HTERT RPE-1 (cell line): ENCODE measurements around the gene RPGRIP1L.

ENCODE experiments used
- in situ Hi-C: fragments of 300-500 bp; cut with MboI; formaldehyde crosslinking; loops from 4 replicates; pipeline ENCODE4 v1.14.3; 2020; ENCODE audit warnings: low sequenced_read_pairs

Gene RPGRIP1L

DNA sequence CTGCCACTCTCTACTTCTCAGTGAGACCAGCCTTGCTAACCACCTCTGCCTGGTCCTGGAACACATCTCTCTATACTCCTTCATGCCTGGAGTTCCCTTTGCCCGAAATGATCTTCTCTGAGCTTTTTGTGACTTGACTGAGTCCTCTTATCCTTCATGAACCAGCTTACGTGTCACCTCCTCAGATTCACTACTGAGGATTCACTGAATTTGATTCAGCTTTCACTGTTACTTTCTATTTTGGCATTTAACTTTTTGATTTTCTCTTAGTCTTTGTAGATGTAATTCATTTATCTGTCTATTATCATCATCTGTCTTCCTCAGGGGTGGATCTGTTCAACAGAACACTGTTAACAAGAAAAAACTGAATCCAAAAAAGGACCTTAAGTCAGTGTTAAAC is 95.6 kb downstream of the RPGRIP1L start:
- in situ Hi-C loops = no loop called here

DNA sequence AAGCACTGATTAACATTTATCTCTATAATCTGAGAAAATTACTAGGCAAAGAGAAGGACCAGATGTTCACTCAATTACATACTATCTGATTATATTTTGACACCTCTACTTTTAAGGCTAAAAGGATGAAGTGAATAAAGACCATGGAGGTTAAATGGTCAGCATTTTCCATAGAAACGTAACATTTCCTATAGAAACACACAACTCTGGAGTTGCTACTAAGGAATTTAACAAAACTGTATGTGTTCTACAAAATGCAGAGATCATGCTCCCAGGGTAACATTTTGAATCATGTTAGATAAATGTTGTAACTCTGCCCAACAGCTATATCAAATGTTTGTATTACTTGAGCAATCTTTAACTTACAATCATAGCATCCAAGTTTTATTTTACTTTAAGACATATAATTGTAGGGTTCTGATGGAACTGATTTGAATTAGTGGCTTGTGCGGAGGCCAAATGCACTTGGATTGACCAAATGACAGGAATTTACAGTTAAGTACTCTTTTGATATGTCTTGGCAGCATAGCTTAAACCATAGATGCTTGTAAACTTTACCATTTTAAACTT is 97.7 kb downstream of the RPGRIP1L start:
- in situ Hi-C loops = no loop called here

DNA sequence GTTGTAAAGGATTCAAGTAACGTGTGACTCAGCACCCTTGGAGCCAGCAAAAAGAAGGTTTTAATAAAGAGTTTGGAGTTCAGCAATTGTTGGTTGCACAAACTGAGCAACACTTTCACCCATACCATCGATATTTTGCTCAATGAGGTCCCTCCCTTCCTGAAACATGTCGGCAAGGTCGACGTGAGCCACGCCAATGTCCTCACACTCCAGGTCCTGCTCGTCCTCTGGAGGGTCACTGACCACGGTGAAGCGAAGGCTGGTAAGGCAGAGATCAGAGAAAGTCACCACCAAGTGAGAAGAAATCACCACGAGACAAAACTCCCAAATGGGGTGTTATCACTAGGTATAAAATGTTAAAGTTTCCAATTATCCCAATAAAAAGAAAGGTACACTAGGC is 98.3 kb downstream of the RPGRIP1L start:
- in situ Hi-C loops = no loop called here

DNA sequence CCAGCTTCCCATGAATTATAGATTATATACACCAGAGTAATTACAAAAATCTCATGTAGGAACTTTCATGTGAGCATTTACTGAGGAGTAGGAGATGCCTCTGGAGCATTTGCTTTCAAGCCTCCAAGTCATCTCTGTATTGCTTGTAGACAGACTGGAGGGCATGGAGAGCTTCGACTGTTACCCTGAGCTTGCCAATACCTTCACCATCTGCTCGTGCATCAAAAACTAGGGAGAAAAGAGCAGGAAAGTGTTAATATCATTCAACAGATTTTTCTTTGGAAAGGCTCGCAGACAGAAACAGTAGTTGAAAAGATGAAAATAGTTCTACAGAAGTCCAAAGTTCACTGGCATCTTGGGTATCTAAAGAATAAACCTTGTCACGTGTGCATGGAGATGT is 101.7 kb downstream of the RPGRIP1L start:
- in situ Hi-C loops = no loop called here

DNA sequence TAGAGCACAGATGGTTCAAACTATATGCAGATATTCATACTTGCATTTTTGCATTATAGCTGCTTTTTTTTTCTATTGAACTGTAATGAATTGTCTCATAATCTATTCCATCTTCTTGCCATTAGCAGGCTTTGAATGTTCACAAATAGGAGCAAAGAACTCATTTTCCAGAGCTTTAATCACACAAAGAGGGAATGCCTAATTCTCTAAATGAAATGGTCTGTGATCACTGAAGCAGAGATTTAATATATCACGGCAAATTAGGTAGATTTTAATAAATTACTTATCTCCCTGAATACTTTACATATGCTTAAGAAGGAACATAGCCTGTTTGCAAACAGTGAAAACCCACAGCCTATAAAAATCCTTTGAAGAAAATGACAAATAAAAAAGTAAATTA is 103.0 kb downstream of the RPGRIP1L start:
- in situ Hi-C loops = no loop called here

DNA sequence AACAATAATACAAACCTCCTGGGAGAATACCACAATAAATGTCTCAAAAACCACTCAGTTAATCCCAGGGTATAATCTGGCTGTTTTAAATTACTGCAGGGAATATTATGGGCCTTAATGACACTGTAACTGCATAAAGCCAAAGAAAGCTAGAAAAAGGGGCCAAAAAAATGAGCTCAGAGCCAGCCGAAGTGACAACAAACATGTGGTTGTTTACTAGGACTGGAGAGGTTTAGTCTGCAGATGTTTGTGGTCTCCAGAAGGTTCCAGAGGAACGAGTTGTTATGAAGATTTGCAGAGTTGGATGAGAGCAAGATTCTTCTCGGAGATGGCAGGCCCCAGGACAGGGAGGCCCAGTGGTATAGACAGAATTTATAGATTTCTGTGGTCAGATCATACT is 103.5 kb downstream of the RPGRIP1L start:
- in situ Hi-C loops = no loop called here

DNA sequence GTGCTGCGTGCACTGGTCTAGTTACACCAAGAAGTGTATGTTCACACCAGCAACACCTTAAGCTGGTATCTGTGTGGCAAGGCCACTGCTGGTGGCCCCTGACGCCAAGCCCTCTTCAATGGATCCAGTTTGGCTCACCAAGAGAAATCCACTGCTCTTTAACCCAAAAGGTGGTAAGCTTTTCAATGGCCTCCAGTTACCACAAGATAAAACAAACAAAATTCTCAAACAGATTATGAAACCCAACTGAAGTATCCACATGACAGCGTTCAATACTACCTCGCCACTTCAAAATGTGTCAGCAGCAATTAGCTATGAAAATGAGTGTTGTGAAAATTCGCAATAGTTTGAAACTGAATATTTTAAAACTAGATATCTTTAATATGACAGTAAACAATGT is 104.1 kb downstream of the RPGRIP1L start:
- in situ Hi-C loops = no loop called here

DNA sequence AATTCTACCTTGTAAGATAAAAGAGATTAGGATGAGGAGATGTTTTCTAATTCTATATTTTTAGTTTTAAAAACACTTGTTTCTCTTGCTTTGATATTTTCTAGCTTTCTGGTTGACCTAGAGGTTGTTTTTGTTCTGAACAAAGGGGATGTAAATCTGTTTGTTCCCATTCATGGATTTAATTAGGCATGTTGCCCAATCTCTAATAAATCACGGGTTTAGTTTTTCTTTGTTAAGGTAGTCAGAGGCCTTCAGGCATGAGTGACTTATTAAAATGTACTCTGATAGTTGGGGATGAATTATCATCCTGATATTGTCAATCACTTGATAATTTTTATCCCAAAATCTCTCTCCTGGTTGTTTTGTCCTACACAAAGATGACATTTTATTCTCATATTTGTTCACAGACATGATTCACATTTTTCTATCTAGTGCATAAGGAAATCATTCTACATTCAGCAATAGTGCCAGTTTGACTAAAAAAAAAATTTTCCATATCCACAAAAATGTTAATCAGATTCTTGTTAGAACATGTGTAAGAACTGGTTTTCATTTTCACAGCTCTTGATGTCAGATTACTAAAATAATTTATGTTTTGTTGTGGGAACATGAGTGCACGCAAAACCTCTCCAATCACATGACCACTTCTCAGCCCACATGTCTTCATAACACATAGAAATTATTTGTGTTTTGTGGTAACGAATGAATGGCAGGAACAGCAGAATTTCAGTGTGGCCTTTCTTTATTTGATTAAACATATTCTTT is 105.0 kb downstream of the RPGRIP1L start:
- in situ Hi-C loops = no loop called here

DNA sequence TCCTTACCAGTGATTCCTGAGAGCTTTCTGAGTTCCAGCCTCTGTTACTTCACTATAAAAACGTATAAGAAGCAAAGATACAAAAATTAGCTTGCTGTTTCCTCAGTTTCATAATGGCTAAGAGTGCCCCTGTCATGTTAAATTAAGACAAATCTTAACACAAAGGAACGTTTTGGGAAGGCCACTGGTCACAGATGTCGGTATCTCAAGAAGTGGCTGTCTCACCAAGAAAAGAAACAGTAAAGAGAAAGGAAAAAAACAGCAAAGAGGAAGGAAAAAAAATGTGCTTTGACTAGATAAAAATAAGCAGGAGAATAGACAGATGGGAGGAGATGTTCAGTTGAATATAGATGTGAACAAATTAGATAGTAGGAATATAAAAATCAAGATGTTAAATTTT is 105.9 kb downstream of the RPGRIP1L start:
- in situ Hi-C loops = no loop called here

DNA sequence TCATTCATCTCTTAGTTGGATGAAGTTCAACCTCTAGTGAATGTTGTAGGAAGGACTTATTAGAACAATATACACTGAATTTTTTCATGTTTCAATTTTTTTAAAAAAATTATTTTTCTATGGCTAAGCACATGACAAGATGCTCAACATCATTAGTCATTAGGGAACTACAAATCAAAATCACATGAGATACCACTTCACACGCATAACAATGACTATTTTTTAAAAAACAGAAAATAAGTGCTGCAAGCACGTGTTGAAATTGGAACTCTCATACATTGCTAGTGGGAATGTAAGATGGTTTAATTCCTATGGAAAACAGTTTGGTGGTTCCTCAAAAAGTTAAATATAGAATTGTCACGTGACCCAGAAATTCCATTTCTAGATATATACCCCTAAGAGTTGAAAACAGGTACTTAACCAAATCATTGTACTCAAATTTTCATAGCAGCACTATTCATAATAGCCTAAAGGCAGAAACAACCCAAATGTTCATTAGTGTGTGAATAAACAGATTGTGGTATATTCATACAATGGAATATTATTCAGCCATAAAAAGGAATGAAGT is 115.5 kb downstream of the RPGRIP1L start:
- in situ Hi-C loops = no loop called here

DNA sequence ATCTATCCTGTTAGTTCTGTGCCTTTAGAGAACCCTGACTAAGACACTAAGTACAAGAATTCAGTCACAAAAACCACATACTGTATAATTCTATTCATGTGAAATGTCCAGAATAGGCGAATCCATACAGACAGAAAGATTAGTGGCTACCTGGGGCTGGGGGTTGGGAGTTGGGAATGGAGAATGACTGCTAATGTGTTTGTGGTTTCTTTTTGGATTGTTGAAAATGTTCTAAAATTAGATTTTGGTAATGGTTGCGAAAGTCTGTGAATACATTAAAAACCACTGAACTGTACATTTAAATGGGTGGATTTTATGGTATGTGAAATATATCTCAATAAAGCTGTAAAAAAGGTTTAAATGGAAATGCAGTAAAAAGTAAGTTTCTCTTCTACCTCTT is 120.3 kb downstream of the RPGRIP1L start:
- in situ Hi-C loops = no loop called here

DNA sequence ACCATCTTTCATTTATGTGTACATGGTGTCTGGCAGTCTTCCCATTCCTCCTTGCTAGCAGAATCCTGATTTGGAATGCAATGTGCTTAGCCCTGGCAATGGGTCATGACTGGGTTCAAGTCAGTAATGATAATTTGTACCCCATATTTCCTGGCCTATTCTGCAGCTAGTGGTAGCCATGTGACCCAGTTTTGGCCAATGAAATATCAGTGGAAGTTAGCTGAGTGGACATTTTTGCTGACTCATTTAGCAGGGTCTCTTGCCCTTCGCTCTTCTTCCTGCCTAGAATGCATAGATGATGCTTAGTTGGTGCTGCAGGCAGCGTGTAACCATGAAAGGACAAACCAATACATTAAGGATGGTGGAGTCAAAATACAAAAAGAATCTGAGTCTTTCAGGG is 121.9 kb downstream of the RPGRIP1L start:
- in situ Hi-C loops = no loop called here

DNA sequence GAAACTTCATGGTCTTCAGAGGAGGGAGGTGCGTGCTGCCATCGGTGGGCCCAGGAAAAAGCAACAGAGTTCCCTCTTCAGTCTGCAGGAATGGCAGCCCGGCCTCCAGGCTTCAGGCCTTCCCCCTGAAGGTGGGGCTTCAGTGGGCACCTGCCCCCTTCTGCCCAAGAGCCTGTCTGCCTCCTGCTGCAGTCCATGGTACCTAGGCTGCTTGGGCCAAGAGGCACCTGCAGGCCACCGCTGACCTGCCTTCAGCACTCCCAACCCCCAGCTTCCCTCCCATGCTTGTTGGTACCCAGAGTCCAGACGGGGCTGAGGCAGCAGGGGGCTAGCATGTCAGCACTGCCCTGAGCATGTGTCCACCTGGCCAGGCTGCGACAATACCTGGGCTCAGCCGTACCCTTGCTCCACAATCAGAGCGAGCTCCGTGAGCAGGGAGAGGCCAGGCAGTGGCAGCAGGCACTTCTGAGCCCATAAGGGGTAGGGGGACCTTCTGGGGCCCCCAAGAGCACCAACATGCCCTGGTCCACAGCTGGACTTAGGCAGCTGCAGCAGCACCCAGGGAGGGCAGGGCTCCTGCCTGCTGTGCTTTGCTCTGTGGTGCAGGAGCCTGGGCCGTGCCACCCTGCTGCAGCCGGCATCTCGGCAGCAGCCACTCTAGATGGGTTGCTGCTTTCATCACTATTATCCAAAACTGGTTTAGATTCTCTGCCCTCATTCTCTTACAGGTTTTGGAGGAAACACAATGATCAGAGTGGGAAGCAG is 123.4 kb downstream of the RPGRIP1L start:
- in situ Hi-C loops = no loop called here

DNA sequence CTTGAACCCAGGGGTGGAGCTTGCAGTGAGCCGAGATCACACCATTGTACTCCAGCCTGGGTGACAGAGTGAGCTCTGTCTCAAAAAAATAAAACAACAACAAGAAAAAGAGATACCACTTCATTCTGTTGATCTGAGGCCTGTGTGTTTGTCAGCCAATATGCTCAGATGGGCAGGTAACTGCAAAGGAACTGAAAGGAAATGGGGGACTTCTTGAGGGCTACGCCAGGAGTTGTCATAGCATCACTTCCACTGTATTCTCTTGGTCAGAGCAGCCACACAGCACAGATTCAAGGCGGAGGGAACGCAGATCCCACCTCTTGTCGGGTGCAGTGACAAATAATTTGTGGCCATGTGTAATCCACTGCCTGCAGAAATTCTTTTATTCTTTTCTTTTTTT is 126.8 kb downstream of the RPGRIP1L start:
- in situ Hi-C loops = no loop called here

DNA sequence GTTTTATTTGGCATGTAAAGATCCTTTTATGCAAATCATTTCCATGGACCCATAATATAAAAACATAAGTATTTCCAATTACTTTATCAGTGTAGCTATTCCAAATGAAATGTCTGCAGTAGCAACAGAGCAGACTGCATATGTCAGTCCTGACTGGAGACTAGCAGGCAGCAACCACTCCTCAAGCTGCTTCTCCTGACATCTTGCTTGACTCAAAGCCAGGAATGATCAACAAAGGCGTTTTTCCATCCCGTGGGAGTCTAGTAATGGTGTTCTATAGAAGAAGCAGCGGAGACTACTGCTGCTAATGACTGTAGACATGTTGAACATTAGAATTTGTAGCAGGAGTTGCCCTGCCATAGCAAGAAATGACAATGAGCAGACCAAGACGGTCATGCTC is 127.4 kb downstream of the RPGRIP1L start:
- in situ Hi-C loops = no loop called here

DNA sequence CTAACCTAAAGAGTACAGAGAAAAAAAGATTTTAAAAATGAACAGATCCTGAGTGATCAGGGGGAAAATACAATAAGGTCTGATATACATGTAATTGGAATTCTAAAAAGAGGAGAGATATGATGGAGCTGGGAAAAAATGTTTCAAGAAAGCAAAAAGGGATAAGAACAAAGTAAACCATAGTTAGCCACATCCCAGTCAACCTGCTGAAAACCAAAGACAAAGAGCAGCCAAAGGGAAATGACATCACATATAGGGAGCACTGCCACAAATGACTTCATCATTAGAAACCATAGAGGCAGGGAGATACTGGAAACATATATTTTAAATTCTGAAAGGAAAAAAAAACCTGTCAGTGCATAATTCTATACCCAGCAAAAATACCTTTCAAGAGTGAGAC is 131.9 kb downstream of the RPGRIP1L start:
- in situ Hi-C loops = no loop called here

DNA sequence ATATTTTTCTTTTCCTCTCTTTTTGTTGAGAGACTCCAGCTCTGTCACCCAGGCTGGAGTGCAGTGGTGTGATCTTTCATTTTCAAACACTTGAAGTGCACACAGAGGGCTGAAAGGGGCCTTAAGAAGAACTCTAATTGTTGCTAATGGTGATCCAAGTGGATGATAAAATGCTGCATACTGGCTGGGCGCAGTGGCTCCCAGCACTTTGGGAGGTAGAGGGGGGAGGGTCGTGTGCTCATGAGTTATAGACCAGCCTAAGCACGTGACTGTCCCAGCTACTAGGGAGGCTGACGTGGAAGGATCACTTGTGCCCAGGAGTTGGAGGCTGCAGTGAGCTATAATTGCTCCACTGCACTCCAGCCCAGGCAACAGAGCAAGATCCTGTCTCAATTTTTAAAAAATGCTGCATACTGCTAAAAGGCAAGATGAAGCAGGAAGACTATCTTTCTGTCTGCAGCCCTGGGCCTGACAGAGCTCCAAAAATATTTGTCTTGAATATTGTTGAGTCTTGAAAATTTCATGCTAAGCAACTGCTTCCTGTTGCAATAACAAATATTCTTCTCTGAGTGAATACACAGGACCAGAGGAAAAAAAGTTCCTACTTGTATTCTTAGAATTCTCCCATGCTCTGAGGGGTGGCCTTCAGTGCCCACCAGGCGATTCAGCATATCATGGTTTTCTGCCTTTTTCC is 137.0 kb downstream of the RPGRIP1L start:
- in situ Hi-C loops = no loop called here

DNA sequence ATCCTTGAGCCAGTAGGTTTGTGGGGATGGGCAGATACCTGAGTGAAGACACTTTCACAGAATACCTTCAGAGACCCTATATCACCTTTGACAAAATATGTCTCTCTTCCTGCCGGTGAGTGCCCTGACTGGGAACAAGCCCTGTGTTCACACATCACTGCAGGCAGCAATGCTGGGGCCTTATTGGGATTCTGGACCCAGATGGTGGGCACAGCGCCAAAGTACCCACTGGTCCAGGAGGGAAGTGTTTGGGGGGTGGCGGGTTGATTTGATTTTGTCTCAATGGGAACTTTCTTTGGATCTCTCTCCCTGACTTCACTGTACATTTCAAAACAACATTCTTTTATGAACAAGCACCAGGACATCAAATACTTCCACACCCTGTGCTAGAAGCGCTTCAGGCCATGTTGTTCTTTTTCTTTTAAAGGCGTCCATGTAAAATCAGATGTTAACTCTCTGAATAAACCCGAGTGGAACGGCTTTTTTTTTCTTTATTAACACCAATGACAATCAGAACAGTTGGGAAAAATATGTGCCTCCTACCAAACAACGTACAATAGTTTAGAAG is 138.3 kb downstream of the RPGRIP1L start:
- in situ Hi-C loops = no loop called here

DNA sequence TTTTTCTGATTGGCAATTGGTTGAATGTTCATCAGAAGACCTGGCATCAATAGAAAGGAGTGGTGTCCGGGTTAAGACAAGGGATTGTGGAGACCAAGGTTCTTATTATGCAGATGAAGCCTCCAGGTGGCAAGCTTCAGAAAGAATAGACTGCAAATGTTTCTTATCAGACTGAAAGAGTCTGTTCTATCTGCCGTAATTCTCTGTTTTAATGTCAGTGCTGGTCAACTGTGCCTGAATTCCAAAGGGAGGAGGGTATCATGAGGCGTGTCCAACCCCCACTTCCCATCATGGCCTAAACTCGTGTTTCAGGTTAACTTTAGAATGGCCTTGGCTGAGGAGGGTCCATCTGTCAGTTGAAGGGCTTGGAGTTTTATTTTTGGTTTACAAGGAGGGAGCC is 140.2 kb downstream of the RPGRIP1L start:
- in situ Hi-C loops = no loop called here

DNA sequence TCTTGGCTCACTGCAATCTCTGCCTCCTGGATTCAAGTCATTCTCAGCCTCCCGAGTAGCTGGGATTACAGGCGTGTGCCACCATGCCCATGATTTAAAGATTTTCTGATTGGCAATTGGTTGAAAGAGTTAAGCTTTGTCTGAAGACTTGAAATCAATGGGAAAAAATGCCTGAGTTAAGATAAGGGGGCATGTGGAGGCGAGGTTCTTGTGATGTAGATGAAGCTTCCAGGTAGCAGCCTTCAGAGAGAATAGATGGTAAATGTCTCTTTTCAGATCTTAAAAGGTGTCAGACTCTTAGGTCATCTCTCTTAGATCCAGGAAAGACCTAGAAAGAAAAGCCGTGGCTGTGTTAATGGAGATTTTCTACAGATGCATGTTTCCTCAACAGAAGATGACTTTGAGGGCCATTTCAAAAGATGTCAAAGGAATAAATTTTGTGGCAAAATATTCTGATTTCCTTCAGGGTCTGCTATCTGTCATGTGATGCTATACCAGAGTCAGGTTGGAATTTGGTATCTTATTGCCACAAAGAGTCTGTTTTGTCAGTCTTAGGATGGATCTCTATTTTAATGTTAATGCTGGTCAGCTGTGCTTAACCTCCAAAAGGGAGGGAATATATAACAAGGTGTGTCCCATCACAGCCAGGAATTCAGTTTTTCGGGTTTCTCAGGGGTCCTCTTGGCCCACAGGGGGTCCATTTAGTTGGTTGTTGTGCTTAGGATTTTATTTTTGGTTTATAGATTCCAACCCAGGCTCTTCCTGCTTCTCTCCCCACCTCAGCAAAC is 142.4 kb downstream of the RPGRIP1L start:
- in situ Hi-C loops = no loop called here
